AG04449 (cell line): ENCODE measurements around the gene ATXN1L.

Experiments used
- CTCF ChIA-PET: fragments of 350-600 bp; formaldehyde crosslinking; extraction: SDS; loops from one replicate; lab custom pipeline; 2021; ENCODE audit warnings: antibody characterized with exemption; lab: Yijun Ruan, JAX
- POLR2A ChIA-PET: fragments of 400-600, 350-600 bp; formaldehyde crosslinking; extraction: SDS; loops from one replicate; lab custom pipeline; 2020; ENCODE audit warnings: antibody characterized with exemption, inconsistent platforms; lab: Yijun Ruan, JAX
- DNase-seq: peaks from one replicate; pipeline ENCODE4 v3.0.0-alpha.2; 2010; ENCODE audit warnings: low read depth, low spot score
- H3K4me3 ChIP-seq: 2 replicates; pipeline ENCODE4 v1.5.1; 2011; ENCODE audit warnings: low read depth, mild to moderate bottlenecking, control low read depth, low read length
- CTCF ChIP-seq: IDR thresholded peaks from one replicate; pipeline ENCODE4 v1.5.1; 2011; ENCODE audit warnings: mild to moderate bottlenecking, moderate library complexity, low read length, control low read depth, inconsistent platforms; ENCODE audit not compliant: insufficient read depth; ENCODE audit errors: missing control alignments

Gene ATXN1L

GRCh38 chr16:71894229-71894920, 48.6 kb downstream of the ATXN1L start:
- POLR2A ChIA-PET, result interaction anchor here (0.6 to 2.1 kb wide), 6 partner anchors 10 to 33 kb away, joined by 3 to 11 read pairs (median 4); partner anchors contain the start of gene ZNF821
- peak overlapping the region; percentile 90 for H3K4me3 ChIP-seq
- TF ChIP-seq CTCF, result no peak
- DNase-seq, result no peak
- CTCF ChIA-PET, result interaction anchor here (0.7 to 15.0 kb wide), 5 partner anchors 12 to 204 kb away, joined by 3 to 122 read pairs (median 3); partner anchors contain the start of gene ZNF821

GRCh38 chr16:71894921-71895678, 49.3 kb downstream of the ATXN1L start, which contains the start of gene IST1:
IST1 (plus strand) TSS chr16:71895531; CDS start chr16:71915641, 20,110 bp downstream.
- TF ChIP-seq CTCF, result no peak
- CTCF ChIA-PET, result interaction anchor here (0.6 to 15.0 kb wide), 6 partner anchors 9 to 66 kb away, joined by 3 to 122 read pairs (median 4); partner anchors contain the start of gene ZNF821

GRCh38 chr16:71895679-71896365, 50.0 kb downstream of the ATXN1L start:
- H3K4me3 ChIP-seq, result peak overlapping the region; percentile 90
- CTCF ChIA-PET, result interaction anchor here (0.6 to 15.0 kb wide), 8 partner anchors 9 to 66 kb away, joined by 3 to 122 read pairs (median 4); partner anchors contain the start of gene ZNF821
- POLR2A ChIA-PET, result interaction anchor here (0.9 to 2.1 kb wide), 5 partner anchors 11 to 33 kb away, joined by 4 to 11 read pairs (median 5); partner anchors contain the start of gene ZNF821
- no peak for TF ChIP-seq CTCF
- DNase-seq, result no peak

More at GRCh38 chr16:71894921-71895678, 49.3 kb downstream of the ATXN1L start, which contains the start of gene IST1:
- POLR2A ChIA-PET, result interaction anchor here (0.8 to 2.1 kb wide), 6 partner anchors 11 to 34 kb away, joined by 3 to 11 read pairs (median 4); partner anchors contain the start of gene ZNF821
- H3K4me3 ChIP-seq, result peak within 1 kb of the TSS; percentile 90
- peak; percentile 92 for DNase-seq

- no peak for TF ChIP-seq CTCF
- ChIA-PET CTCF (interaction anchor here (1.1 to 15.0 kb wide), 5 partner anchors 8 to 65 kb away, joined by 4 to 122 read pairs (median 5); partner anchors contain the start of gene ZNF821), POLR2A (interaction anchor here (0.6 kb wide), 1 partner anchor 23 kb away, joined by 3 read pairs; no protein-coding TSS in a partner anchor)
- no peak for DNase-seq
- H3K4me3 ChIP-seq, result peak overlapping the region; percentile 90
These were observed 51.1 kb downstream of the ATXN1L start for GRCh38 chr16:71896764-71897368.

- POLR2A ChIA-PET, result no interaction called here
- CTCF ChIA-PET, result interaction anchor here (0.6 to 15.0 kb wide), 2 partner anchors 16 to 131 kb away, joined by 3 to 122 read pairs; partner anchors contain the start of gene ZNF821
- no peak for TF ChIP-seq CTCF
These were observed 53.4 kb downstream of the ATXN1L start for GRCh38 chr16:71899171-71899570.

More at GRCh38 chr16:71899171-71899570, 53.4 kb downstream of the ATXN1L start:
- DNase-seq, result no peak
- H3K4me3 ChIP-seq, result no peak overlapping the region
